Loucy (cell line): ENCODE data around the gene BRIP1.

ENCODE experiments used
- H2AFZ ChIP-seq: fragments of 200-600 bp; sonication (generic); 2 replicates; pipeline ENCODE4 v1.6.0; 2016; ENCODE audit warnings: antibody characterized with exemption, mild to moderate bottlenecking, low read length, moderate library complexity
- H3F3A ChIP-seq: fragments of 200-600 bp; 2 replicates; pipeline ENCODE4 v1.6.0; 2016; ENCODE audit warnings: antibody characterized with exemption, low read depth, mild to moderate bottlenecking
- H3K27me3 ChIP-seq: fragments of 200-600 bp; sonication (generic); 2 replicates; pipeline ENCODE4 v1.6.1; 2014; ENCODE audit warnings: low read length, mild to moderate bottlenecking; ENCODE audit not compliant: insufficient read depth, poor library complexity, severe bottlenecking
- H3K36me3 ChIP-seq: fragments of 200-600 bp; sonication (generic); 2 replicates; pipeline ENCODE4 v1.6.1; 2016; ENCODE audit warnings: low read length; ENCODE audit not compliant: insufficient read depth
- H3K4me1 ChIP-seq: fragments of 200-600 bp; sonication (generic); 2 replicates; pipeline ENCODE4 v1.5.1; 2014; ENCODE audit warnings: low read length, mild to moderate bottlenecking; ENCODE audit not compliant: insufficient read depth, poor library complexity, severe bottlenecking
- H3K4me2 ChIP-seq: fragments of 200-600 bp; sonication (generic); 2 replicates; pipeline ENCODE4 v1.6.0; 2014; ENCODE audit warnings: antibody characterized with exemption, low read length, low read depth, mild to moderate bottlenecking; ENCODE audit not compliant: poor library complexity, severe bottlenecking
- H3K4me3 ChIP-seq: fragments of 200-600 bp; sonication (generic); 2 replicates; pipeline ENCODE4 v1.5.1; 2014; ENCODE audit warnings: low read length, mild to moderate bottlenecking, mixed read lengths; ENCODE audit not compliant: poor library complexity, severe bottlenecking
- H3K79me2 ChIP-seq: fragments of 200-600 bp; sonication (generic); 2 replicates; pipeline ENCODE4 v1.6.1; 2014; ENCODE audit warnings: low read length; ENCODE audit not compliant: insufficient read depth
- H3K9ac ChIP-seq: fragments of 200-600 bp; sonication (generic); 2 replicates; pipeline ENCODE4 v1.6.0; 2014; ENCODE audit warnings: mild to moderate bottlenecking, low read depth, low read length, moderate library complexity; ENCODE audit not compliant: poor library complexity, severe bottlenecking
- H3K9me2 ChIP-seq: fragments of 200-600 bp; sonication (generic); replicated peaks from 2 replicates; pipeline ENCODE4 v1.6.1; 2016; ENCODE audit warnings: low read depth, low read length, mixed read lengths
- H3K9me3 ChIP-seq: fragments of 200-600 bp; sonication (generic); 2 replicates; pipeline ENCODE4 v1.6.1; 2014; ENCODE audit warnings: mild to moderate bottlenecking, antibody characterized with exemption, low read length, low read depth; ENCODE audit not compliant: insufficient read depth
- H4K20me1 ChIP-seq: fragments of 200-600 bp; sonication (generic); 2 replicates; pipeline ENCODE4 v1.6.0; 2014; ENCODE audit warnings: antibody characterized with exemption, low read length, mild to moderate bottlenecking; ENCODE audit not compliant: insufficient read depth, poor library complexity, severe bottlenecking
- EZH2phosphoT487 ChIP-seq: fragments of 200-600 bp; IDR thresholded peaks from 2 replicates; pipeline ENCODE4 v1.6.1; 2018; ENCODE audit warnings: antibody characterized with exemption, mild to moderate bottlenecking, moderate library complexity, borderline replicate concordance
- TF ChIP-seq, protein P1 (sequence below): fragments of 200-600 bp; sonication (generic); conservative IDR thresholded peaks from 2 replicates; pipeline ENCODE4 v1.5.1; 2014; ENCODE audit warnings: mild to moderate bottlenecking, antibody characterized with exemption, low read length

Gene BRIP1

DNA sequence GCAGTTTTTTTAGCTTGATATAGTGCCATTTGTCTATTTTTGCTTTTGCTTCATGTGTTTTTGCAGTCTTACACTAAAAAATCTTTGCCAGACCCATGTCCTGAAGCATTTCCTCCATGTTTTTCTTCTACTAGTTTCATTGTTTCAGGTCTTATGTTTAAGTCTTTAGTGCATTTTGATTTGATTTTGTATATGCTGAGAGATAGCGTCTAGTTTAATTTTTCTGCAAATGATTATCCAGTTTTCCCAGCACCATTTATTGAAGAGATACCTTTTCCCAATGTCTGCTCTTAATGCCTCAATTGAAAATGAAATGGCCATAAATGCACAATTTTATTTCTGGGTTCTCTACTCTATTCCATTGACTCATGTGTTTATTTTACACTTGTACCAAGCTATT lies 231.5 kb downstream of the BRIP1 start:
- Histone ChIP-seq H3K9ac (no peak overlapping the region), H3F3A (no peaks in the 10 kb centered on the region; the same call in 1 of the 2 replicates), H3K4me3 (no peak overlapping the region), H3K4me2 (no peak overlapping the region), H4K20me1 (no peaks in the 10 kb centered on the region), H3K79me2 (no peaks in the 10 kb centered on the region), H3K4me1 (peaks cover 4% of the 10 kb centered on the region), H3K9me2 (no peaks in the 10 kb centered on the region), H3K27me3 (peaks cover 8% of the 10 kb centered on the region), H2AFZ (no peak overlapping the region), H3K36me3 (no peaks in the 10 kb centered on the region), H3K9me3 (no peaks in the 10 kb centered on the region)
- no peak for TF ChIP-seq EZH2phosphoT487
- TF ChIP-seq, protein P1, sequence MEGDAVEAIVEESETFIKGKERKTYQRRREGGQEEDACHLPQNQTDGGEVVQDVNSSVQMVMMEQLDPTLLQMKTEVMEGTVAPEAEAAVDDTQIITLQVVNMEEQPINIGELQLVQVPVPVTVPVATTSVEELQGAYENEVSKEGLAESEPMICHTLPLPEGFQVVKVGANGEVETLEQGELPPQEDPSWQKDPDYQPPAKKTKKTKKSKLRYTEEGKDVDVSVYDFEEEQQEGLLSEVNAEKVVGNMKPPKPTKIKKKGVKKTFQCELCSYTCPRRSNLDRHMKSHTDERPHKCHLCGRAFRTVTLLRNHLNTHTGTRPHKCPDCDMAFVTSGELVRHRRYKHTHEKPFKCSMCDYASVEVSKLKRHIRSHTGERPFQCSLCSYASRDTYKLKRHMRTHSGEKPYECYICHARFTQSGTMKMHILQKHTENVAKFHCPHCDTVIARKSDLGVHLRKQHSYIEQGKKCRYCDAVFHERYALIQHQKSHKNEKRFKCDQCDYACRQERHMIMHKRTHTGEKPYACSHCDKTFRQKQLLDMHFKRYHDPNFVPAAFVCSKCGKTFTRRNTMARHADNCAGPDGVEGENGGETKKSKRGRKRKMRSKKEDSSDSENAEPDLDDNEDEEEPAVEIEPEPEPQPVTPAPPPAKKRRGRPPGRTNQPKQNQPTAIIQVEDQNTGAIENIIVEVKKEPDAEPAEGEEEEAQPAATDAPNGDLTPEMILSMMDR: no peak
